Activated CD8-positive, alpha-beta memory T cell treated with anti-CD3 and anti-CD28 coated beads, Interleukin-2, amount 50 U/mL, for 24 hours (primary cell): ENCODE results near the gene ZNF775.

Experiments used
- DNase-seq: peaks from one replicate; pipeline ENCODE4 v3.0.0-alpha.2; 2020; ENCODE audit errors: extremely low read depth

The ZNF775 gene

GRCh38 chr7:150412518-150413488 is 33.7 kb downstream of the ZNF775 start:
- DNase-seq: no peak

GRCh38 chr7:150413640-150414081 is 34.5 kb downstream of the ZNF775 start:
- no peak for DNase-seq

GRCh38 chr7:150415161-150416153 is 36.3 kb downstream of the ZNF775 start:
- no peak for DNase-seq

- DNase-seq: no peak
Observed at GRCh38 chr7:150417239-150417638, 38.1 kb downstream of the ZNF775 start.

- no peak for DNase-seq
Observed at GRCh38 chr7:150417863-150418262, 38.7 kb downstream of the ZNF775 start.

DNA sequence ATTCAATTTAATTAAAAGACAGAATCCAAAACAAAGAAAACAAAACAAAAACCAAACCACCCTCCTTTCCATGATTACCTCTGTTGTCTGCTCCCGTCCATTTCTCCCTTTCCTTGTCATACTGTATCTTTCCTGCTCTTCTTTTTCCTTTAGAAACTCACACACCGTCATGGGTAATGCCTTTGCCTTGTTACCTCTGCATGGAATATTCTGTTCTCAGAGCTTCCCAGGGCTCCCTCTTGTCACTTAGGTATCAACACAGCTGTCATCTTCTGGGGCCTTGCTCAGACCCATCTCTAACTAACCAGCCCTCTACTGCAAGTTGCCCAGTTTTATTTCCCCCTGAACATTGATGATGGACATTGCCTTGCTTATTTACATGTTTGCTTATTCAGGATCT is 41.1 kb downstream of the ZNF775 start:
- no peak for DNase-seq

- DNase-seq: peak; percentile 67
Observed at GRCh38 chr7:150420987-150421674, 42.0 kb downstream of the ZNF775 start.

- no peak for DNase-seq
Observed at GRCh38 chr7:150421831-150422230, 42.7 kb downstream of the ZNF775 start.

- no peak for DNase-seq
Observed at GRCh38 chr7:150425670-150426069, 46.5 kb downstream of the ZNF775 start.

GRCh38 chr7:150428671-150429451 is 49.7 kb downstream of the ZNF775 start:
- no peak for DNase-seq

DNA sequence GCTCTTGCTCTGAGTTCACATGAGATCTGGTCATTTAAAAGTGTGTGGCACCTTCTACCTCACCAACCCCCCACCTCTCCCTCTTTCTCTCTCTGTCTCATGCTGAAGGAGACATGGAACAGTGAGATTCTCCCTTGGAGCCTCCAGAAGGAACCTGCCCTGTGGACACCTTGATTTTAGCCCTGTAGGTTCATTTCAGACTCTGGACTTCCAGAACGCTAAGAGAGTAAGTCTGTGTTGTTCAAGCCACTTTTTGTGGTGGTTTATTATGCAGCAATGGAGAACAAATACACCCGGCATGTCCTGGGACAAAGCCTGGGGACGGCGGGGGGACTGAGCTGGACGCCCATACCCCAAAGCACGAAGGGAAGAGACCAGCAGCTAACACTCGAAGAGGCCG is 50.6 kb downstream of the ZNF775 start:
- no peak for DNase-seq

- no peak for DNase-seq
Observed at GRCh38 chr7:150430465-150431085, 51.4 kb downstream of the ZNF775 start.

DNA sequence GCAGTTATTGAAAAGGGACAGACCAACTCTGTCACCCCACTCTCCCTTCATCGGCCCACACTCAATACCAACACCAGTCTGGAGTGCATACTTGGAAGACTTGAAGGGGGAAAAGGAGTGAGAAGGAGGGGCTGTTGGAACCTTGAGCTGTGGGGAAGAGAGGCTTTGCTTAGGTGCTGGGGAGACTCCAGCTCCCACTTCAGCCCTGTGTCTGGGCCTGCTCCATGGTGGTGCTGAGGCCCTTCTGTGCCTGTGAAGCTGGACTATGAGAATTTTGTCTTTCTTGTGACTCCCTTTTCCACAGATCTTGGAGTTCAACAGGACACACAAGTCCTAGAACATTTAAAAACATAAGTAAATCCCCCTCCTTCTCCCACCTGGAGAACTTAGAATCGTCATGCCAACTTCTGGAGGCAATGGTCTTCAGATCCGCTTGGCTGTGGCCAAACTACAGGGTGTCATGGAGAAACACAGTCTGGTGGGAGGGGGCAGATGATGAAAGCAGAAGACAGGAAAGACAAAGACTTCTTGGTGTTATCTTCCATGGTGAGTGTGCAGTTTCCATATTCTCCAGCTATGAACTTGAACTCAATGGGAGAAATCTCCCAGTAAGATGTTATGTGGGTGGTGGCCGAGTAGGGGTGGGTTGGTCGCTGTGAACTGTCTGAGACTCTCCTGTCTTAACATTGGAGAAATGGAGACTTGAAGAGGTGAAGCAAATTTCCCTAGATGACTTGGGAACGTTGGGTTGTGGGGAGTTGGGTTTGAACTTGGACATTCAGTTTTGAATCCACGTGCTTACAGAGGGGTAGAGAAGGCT is 52.9 kb downstream of the ZNF775 start:
- DNase-seq: no peak

GRCh38 chr7:150432915-150433892 is 54.1 kb downstream of the ZNF775 start:
- no peak for DNase-seq

GRCh38 chr7:150434240-150434639 is 55.1 kb downstream of the ZNF775 start:
- no peak for DNase-seq

- DNase-seq: no peak
Observed at GRCh38 chr7:150435047-150435389, 55.9 kb downstream of the ZNF775 start.

DNA sequence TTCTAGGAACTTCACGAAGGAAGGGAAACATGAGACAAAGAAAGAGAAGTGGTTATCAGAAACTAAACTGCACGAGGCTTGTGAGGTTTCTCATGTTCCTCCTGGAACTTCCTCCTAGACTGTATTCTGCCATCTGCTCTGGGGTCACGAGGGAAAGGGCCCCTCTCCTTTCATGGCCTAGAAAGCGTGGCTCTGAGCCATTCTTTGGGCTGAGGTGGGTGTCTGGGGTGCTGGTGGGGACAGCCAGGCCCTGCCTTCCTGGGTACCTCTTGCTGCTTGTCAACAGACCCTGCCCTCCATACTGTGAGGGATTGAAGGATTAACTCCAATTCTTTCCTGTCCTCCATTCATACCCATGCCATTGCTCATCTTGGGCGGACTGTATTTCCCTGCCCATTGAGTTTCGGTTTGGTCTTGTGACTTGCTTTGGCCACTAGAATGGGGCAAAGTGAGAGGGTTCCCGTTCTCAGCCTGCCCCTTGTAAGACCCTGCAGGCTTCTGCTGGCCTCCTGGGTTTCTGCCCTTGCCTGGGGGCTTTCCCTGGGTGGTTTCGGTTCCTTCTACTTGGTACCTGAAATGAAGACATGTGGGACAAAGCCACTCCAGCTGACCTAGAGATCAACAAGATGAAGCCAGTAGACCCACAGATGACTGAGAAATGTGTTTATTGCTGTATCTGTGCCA is 56.4 kb downstream of the ZNF775 start:
- DNase-seq: no peak

DNA sequence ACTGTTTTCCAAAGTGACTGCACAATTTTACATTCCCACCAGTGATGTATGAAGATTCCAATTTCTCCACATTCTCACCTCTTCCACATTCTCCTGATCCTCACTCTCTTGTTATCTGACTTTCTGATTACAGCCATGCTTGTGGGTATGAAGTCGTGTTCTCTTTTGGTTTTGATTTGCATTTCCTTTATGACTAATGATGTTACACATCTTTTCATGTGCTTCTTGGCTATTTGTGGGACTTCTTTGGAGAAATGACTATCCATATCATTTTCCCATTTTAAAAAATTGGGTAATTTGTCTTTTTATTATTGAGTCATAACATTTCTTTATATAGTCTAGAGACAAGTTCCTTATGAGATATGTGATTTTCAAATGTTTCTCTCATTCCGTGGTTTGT is 60.8 kb downstream of the ZNF775 start:
- DNase-seq: no peak
